Measurements from ENCODE around the gene REEP1.

Gene REEP1

DNA sequence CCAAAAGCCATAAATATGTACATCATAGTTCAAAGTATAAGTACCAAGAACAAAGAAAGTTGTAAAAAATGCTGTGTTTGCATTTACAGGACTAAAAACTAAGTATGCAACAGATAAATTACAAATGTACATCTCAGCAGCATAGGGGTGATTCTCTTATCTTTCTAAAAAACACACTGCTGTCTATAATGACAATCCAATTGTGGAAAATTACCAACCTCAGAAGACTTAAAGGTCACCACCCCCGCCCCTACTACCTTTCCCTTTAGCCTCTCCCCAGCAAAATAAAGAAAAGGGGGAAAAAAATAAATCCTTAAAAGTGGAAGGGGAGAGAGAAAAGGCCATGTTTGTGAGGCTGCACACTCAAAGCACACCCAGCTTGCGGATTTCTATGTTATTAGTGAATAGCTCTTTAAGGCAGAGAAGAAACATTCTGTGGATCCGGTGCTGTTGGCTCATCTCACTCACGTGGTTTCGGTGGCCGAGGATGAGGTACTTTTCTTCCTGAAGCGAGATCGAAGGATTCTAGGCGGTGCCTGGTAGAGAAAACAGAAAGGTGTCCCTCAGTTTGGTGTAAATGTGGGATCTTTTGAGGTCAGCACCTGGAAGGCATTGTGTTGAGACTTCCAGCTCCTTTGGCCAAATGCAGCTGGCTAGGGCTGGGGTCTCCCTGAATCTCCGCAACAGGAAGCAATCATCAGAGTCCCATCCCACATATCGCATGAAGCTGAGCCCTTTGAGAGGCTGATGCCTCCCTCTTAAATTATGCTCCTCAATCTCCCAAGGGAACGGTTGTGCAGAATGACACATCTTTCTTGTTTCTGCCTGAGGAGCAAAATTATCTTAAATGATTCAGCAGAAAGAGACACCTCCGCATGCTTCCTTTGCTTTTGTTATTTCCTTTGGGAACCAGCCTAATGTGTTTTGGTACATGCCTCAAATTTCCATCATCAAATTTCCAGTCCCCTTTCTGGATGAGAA, 120.6 kb downstream of the REEP1 start:
- no peak for TF ChIP-seq CTCF (IDR thresholded peaks at IDR 0.05; ENCODE audit: low read depth, low read length, missing control alignments)
- H3K4me3 ChIP-seq (ENCODE audit: low read depth, low read length) = no peak overlapping the region
- in situ Hi-C loops (cut with HindIII; ENCODE audit: low sequenced_read_pairs) = loop anchor here (25.0 kb wide), 1 partner anchor 170 kb away; no protein-coding TSS in a partner anchor
- no peak for DNase-seq (ENCODE audit: low read depth)

DNA sequence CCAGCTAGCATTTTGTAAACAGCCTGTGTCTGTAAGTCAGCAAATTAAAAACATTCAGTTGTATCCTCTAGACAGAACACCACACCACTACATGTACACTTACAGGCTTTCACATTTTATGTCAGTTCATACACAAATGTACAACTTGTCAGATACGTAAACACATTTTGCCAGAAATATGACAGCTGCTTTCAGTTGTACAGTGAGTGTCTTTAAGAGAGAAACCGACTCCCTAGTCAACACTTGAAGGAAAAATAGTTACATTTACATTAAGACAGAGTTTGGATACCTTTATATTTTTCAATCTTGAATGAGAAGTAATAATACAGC, 123.0 kb downstream of the REEP1 start:
- TF ChIP-seq CTCF (IDR thresholded peaks at IDR 0.05; ENCODE audit: low read depth, low read length, missing control alignments) = no peak
- no peak for DNase-seq (ENCODE audit: low read depth)
- in situ Hi-C loops (cut with HindIII; ENCODE audit: low sequenced_read_pairs) = loop anchor here (25.0 kb wide), 1 partner anchor 173 kb away; no protein-coding TSS in a partner anchor
- H3K4me3 ChIP-seq (ENCODE audit: low read depth, low read length) = no peak overlapping the region

DNA sequence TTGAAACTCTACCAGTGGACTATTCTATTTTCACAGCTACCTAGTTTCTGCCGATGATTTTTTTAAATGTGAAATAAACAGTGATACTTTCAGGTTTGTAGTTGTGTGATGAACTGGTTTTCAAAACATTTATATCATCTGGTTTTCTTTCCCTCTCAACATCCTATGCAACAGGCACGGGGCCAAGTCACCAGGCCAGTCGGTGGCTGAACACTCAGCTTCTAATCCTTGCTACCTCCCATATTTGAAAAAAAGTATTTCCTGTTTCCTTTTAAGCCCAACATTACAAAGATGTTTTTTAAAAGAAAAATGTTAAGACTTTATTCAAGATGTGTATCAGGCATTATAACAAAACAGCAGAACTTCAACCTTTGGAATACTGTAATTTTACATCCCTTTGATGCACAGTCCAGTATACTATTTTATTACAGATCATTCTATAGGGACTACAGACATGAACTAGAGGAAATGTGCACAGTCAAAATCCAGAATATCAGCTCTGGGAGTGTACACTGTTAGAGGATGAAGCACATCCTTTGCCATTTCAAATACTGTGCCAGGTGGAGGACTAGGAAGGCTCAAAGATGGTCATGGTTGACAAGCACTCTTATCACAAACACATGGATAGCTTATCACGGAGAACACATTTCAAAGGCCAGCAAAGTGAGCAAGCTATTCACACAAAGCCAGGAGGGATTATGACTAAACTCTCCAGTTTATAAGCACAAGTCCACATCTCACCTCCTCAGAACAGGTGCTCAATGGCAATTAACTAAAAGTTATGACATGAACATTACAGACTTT, 123.5 kb downstream of the REEP1 start:
- in situ Hi-C loops (cut with HindIII; ENCODE audit: low sequenced_read_pairs) = loop anchor here (25.0 kb wide), 1 partner anchor 173 kb away; no protein-coding TSS in a partner anchor
- DNase-seq (ENCODE audit: low read depth) = no peak
- TF ChIP-seq CTCF (IDR thresholded peaks at IDR 0.05; ENCODE audit: low read depth, low read length, missing control alignments) = no peak
- no peak overlapping the region for H3K4me3 ChIP-seq (ENCODE audit: low read depth, low read length)

DNA sequence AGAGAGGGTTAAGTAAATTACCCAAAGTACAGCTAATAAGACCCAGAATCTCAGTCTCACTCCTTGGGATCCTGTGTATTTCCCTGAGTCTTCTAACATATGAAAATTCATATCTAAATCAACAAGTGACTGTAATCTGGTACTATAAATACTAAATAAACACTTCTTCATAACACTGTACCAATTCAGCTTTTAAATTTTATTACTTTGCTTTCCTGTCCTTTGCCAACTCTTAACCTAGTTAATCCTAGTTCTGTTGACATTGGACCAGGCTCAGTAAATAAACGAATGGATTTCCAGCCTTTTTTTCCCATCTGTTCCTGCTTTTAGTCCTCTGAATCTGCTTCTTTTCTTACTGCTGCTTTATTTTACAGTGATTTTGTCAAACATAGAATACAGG, 124.4 kb downstream of the REEP1 start:
- in situ Hi-C loops (cut with HindIII; ENCODE audit: low sequenced_read_pairs) = loop anchor here (25.0 kb wide), 1 partner anchor 174 kb away; no protein-coding TSS in a partner anchor
- no peak for DNase-seq (ENCODE audit: low read depth)
- H3K4me3 ChIP-seq (ENCODE audit: low read depth, low read length) = no peak overlapping the region
- no peak for TF ChIP-seq CTCF (IDR thresholded peaks at IDR 0.05; ENCODE audit: low read depth, low read length, missing control alignments)

GRCh38 chr2:86211796-86212188, 125.6 kb downstream of the REEP1 start:
- DNase-seq (ENCODE audit: low read depth) = no peak
- in situ Hi-C loops (cut with HindIII; ENCODE audit: low sequenced_read_pairs) = loop anchor here (25.0 kb wide), 1 partner anchor 176 kb away; no protein-coding TSS in a partner anchor
- no peak for TF ChIP-seq CTCF (IDR thresholded peaks at IDR 0.05; ENCODE audit: low read depth, low read length, missing control alignments)
- H3K4me3 ChIP-seq (ENCODE audit: low read depth, low read length) = no peak overlapping the region

DNA sequence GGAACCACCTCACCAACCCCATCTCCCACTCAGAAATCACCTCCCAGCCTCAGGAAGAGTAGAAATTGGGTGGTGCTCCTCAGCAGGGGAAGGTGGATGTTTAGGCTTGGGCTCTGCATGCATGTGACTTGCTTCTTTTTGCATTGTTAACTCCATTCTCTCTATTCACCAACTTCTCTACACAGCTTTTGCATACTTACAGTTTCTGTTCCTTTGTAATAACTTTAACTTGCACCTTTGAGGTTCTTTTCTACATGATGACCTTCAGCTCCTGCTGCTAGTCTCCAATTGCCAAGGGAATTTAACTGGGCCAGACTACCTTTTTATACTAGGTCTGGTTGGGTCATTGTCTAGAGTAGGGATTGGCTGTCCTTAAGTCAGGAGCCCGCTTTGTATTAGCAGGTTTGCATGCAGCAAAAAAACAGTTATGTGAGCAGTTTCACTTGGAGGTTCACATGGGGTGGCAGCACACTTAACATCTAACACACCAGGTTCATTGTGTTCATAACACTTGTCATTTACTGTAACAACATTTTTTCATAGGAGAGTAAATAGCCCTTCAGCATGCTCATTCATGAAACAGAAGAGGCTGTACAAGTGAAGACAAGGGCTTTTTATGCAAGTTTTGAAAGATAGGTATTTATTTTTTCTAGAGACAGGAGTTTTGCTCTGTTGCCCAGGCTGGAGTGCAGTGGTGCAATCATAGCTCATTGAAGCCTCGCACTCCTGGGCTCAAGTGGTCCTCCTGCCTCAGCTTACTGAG, 126.2 kb downstream of the REEP1 start:
- H3K4me3 ChIP-seq (ENCODE audit: low read depth, low read length) = no peak overlapping the region
- in situ Hi-C loops (cut with HindIII; ENCODE audit: low sequenced_read_pairs) = loop anchor here (25.0 kb wide), 1 partner anchor 176 kb away; no protein-coding TSS in a partner anchor
- DNase-seq (ENCODE audit: low read depth) = no peak
- no peak for TF ChIP-seq CTCF (IDR thresholded peaks at IDR 0.05; ENCODE audit: low read depth, low read length, missing control alignments)
